Measurements from ENCODE around the gene CNIH2.
A peak's percentile ranks its signal among the peaks of the same experiment; 100 is the strongest.
"Not testable (repeated sequence)": the region's sequence is repeated elsewhere in the genome, so short reads cannot be mapped to it uniquely, and the experiment has no call there.

CNIH2 gene

DNA sequence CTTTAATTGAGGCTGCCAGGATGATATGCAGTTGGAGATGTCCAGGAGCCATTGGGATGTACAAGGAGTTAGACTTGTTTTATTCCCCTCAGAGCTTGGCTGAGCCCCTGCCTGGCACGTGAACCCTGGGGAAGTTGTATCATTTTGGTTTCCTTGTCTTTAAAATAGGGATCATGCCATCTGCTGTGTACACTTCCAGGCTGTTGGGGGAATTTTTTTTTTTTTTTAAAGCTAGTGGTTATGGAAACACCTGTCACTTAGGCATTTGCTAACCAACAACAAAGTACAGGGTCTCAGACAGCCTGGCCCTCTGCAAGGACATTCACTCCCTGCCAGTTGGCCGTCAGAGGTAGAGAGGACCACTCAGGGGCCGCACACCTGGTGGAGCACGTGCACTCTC is 18.0 kb upstream of the CNIH2 start:
- DNase-seq, result peak; percentile 93

DNA sequence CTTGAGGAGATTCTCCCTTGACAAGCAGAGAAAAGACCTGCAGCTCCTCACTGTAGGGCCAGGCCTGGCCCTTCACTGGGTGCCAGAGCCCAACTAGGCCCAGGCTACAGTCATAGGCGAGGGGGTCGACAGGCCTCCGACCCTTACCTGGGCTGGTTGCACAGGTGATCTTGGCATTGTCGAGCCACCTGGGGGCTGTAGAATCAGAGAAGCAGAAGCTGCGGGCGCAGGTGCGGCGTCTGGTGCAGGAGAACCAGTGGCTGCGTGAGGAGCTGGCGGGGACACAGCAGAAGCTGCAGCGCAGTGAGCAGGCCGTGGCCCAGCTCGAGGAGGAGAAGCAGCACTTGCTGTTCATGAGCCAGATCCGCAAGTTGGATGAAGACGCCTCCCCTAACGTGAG is 16.4 kb upstream of the CNIH2 start:
- no peak for DNase-seq

DNA sequence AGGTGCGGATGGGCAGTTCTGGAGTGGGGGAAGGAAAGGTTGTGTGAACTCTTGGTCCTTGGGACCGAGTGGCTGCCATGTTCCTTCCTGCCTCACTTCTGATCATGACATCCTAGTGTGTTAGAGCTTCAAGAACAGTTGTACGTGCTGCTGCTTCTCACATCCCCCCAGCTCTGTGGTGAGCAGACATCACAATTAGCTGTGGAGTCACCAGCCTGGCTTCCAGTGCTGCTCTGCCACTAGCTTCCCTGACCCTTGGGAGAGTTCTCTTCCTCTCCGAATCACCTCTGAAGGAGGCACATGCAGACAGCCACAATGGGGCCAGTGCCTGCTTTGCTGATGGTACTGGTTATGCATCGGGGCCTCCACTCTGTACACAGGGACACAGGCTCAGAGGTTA is 15.8 kb upstream of the CNIH2 start:
- DNase-seq, result no peak

DNA sequence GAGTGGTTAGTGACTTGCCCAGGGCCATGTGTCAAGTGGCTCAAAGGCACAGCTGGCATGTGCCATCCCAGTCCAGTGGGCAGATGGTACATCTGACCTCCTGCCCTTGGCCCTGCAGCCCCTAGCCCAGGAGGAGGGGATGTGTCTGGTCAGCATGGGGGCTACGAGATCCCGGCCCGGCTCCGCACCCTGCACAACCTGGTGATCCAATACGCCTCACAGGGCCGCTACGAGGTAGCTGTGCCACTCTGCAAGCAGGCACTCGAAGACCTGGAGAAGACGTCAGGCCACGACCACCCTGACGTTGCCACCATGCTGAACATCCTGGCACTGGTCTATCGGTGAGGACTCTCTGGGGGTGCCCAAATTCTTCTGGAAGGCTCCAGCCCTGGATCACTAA is 15.3 kb upstream of the CNIH2 start:
- no peak for DNase-seq

DNA sequence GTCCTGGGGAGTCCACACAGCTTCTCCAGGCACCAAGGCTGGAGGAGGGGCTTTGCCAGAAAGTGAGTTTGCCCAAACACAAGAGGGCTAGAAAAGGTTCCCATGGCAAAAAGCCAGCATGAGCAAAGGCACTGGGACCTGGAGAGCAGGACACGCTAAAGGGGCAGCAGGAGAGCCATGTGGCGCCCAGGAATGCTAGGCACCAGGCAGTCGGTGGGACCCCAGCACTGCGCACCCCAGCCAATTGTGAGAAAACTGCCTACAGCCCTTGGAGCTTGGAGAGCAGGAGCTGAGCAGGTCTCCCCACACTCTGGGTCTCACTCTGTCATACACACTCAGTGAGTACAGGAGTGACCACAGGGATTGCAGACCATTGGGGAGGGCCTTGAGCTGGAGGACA is 14.7 kb upstream of the CNIH2 start:
- no peak for DNase-seq

DNA sequence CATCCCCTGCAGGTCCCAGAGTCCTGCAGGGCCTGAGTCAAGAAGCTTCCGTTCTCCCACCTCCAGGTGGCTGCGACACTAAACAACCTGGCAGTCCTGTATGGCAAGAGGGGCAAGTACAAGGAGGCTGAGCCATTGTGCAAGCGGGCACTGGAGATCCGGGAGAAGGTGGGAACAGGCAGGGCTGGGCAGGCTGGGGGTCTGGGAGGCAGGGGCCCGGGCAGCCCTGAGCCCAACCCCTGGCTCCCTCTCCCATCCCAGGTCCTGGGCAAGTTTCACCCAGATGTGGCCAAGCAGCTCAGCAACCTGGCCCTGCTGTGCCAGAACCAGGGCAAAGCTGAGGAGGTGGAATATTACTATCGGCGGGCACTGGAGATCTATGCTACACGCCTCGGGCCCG is 14.2 kb upstream of the CNIH2 start:
- no peak for DNase-seq

DNA sequence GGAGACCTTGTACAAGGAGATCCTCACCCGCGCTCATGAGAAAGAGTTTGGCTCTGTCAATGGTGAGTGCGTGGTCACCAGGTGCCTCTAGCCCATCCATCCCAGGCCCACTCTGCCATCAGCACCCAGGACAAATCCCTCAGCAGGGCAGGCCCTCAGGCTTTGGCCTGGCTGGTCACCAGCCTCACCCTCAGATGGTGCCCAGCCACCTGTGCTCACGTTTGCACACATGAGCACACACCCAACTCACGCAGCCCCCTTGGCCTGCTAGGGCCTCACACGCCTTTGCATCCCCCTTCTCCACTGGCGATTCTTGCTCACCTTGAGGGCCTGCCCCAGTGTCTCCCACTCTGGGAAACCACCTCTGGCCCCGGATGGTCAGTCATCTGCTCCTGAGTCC is 13.6 kb upstream of the CNIH2 start:
- no peak for DNase-seq

DNA sequence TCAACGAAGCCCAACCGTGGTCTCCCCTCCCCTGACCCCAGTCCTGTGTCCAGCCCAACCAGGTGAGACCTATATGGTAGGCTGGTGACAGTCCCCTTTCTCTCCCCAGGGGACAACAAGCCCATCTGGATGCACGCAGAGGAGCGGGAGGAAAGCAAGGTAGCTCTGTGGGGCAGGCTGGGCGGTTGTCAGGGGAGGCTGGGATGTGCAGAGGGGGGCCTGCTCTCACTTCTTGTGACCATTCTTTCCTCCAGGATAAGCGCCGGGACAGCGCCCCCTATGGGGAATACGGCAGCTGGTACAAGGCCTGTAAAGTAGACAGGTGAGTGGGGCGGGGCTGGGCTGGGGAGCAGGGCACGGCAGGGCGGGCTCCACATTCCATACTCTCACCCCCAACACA is 13.1 kb upstream of the CNIH2 start:
- DNase-seq, result no peak

DNA sequence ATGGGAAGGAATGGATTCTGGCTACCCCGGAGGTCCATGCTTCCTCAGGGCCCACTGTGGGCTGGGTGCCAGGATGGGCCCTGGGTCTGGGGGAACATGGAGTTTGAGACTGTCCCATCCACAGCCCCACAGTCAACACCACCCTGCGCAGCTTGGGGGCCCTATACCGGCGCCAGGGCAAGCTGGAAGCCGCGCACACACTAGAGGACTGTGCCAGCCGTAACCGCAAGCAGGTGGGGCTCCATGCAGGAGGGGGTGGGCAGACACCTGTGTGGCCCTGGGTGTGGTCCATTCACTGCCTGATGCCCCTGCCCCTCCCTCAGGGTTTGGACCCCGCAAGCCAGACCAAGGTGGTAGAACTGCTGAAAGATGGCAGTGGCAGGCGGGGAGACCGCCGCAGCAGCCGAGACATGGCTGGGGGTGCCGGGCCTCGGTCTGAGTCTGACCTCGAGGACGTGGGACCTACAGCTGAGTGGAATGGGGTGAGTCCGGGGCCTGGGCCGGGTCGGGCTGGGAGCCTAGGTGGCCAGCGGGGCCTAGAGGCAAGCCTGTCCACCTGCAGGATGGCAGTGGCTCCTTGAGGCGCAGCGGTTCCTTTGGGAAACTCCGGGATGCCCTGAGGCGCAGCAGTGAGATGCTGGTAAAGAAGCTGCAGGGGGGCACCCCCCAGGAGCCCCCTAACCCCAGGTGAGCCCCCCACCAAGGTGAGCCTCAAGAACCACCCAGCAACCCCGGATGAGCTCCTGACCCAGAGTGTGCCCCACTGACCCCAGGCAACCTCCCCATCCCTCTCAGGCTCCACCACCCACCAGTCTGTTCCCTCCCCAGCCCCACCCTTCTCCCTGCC is 12.2 kb upstream of the CNIH2 start:
- no peak for DNase-seq

DNA sequence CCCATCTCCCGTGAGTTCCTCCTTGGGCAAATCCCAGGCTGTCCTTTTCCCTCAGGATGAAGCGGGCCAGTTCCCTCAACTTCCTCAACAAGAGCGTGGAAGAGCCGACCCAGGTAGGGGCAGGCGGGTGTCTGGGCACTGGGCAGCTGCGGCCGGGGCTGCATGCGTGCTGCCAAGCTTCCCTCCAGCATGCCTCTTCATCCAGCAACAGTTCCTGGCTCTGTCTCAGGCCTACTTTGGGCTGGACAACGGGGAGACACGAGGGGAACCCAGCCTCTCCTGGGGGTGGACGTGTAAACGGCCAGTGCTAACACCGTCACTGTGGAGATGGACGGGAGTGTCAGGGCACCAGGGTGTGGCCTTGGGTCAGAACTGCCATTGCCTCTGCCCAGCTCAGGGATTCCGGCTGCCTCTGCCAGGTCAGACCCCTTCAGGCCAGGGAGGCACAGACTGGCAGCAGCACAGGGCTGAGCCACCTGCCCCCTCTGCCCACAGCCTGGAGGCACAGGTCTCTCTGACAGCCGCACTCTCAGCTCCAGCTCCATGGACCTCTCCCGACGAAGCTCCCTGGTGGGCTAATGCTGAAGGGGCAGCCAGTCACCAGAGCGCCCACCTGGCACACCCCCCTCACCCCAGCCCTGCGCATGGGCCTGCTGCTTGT is 11.5 kb upstream of the CNIH2 start:
- no peak for DNase-seq

DNA sequence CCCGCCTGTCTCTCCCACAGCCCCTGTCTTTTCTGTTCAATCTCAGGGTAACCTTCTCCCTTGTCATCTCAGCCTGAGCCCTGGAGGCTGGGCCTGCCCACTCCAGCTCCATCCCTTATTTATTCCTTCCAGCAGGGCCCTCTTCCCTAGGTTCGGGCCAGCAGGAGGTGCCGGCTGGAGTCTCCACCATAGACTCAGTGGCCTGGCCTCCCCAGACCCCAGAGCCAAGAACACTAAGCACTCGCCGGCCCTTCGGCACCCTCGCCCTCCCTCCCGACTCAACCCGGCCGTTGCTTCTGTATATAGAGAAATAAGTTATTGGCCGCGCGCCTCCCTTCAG is 11.0 kb upstream of the CNIH2 start:
- DNase-seq, result no peak

DNA sequence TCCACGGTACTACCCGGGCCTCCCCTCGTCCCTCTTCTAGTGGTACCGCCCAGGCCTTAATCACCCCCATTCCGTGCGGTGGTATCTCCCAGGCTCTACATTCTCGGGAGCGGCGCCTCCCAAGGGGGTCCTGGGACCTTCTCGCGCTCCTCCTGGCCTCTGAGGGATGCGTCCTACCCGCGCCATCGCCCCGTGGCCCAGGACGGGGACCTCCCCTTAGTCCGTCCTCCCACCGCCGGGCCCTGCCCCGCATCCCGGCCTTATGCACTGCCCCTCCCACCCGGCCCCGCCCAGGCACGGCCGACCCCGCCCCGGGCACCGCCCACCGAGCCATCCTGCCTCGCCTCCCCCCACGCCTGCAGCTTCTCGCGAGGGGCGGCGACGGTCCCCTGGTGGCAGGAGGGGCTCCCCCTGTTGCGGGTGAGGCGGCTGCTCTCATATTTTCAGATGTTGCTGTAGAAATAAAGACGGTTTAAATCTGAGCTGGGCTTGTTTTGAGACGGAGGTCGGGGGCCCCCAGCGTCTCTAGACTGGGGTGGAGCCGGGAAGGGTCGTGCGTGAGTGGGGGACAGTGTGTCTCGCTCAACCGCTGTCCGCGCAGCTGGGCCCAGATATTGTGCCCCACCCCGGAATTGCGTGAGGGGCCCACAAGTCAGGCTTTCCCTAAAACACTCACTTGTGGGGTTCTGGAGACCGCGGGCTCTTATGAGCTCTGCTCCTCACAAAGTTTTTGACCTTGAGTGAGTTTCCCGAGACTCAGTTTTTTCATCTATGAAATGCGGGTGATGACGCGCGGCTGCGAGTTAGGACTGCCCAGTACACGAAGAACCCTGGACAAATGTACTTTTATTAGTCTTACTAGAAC is 10.4 kb upstream of the CNIH2 start:
- DNase-seq, result peak; percentile 77

DNA sequence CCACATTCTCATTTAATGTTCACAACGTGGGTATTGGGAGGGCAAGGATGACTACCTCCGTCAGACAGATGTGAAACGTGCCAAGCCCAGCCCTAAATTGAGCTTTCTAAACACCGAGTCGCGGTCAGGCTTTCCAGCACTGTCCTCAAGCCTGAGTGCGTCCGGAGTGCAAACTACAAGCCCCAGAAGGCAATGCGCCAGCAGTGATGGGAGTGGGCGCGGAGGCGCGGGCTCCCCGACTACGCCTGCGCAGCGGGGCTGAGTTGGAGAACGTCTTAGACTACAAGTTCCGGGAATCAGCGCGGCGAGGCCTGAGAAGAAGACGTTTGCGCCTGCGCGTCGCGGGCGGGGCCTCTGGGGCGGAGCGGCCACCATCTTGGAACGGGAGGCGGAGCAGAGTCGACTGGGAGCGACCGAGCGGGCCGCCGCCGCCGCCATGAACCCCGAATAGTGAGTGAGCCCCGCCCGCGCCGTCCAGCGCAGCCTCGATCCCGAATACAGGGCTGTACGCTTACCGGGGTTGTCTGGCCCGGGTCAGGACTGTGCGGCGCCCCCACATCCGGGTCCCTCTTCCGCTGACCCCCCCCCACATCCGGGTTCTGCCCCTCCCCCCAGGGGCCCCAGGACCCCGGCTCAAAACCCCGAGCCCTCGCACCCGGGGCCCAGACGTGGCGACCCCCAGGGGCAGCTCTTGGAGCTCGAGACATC is 9.6 kb upstream of the CNIH2 start, which contains the start of gene RAB1B:
Gene RAB1B (plus strand): TSS at position 396 of the 708 bp plus-strand sequence. CDS start 41 bp downstream, at position 437.
- peak; percentile 99 for DNase-seq

DNA sequence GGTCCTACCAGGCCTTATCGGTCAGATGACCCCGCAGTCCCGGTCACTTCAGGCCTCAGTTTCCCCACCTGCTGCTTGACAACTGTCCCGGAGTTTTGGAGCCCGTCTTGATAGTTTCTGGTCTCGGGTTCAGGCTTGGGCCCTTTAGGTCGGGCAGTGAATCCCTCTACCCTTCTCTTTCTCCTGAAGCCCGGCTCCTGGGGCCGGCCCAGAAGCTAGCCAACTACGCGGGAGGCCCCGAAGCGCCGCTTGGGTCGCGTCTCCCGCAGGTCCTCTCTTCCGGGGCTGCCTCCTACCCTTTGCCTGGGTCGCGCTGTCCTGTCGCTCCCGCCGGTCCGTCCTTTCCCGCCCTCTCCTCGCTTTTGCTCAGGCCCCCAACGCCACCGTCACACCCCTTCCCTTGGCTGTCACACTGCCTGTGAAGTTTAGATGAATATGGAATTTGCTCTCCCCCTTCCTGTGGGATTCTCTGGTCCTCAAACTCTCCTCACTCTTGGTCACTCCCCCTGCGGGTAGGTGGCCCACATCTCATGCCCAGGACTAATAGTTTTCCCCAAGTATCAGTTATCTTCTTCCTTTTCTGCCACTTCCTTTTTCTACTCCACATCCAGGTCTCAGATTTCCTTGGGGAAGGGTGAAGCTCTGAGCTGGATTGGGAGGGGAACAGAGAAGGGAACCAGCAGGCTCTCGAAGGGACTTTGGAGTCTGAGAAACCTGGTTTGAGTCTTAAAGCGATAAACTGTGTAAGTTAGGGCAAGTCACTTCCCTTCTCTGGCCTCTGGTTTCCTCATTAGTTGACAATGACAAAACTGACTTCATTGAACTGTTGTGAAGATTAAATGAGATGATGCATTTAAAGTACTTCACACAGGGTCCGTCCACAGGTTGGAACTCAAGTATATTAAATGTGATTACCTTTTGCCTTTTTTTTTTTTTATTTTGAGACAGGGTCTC is 8.7 kb upstream of the CNIH2 start:
- DNase-seq, result peak; percentile 31

DNA sequence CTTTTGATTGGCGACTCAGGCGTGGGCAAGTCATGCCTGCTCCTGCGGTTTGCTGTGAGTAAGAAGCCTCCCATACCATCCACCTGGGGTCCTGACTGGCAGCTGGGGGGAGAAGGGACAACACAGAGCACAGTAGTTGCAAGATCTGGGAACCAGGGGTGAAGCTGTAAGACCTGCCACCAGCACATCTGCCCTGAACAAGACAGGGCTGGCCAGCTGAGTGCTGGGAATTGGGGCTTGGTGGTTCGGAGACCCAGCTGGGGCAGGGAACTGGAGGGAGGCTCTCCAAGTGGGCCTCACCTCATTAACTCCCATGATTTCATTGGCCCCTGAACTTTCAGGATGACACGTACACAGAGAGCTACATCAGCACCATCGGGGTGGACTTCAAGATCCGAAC is 6.2 kb upstream of the CNIH2 start:
- DNase-seq, result no peak

DNA sequence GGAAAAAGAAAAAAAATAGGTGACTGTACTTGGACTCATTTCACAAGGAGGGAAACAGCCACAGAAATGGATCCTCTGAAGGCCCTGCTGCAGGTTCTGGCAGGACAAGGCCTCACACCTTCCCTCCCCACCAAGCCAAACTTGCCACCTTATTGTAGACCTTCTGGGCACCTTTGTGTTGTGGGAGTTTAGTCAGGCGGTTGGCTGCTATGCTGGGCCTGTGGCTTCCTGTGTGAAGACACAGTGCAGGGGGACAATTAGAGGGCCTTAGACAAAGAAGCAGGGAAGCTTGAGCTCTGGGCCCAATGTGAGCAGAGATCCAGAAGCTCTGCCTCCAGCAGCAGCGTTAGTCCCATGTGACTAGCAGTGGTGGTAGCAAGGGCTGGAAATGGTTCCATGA is 5.4 kb upstream of the CNIH2 start:
- DNase-seq, result no peak

DNA sequence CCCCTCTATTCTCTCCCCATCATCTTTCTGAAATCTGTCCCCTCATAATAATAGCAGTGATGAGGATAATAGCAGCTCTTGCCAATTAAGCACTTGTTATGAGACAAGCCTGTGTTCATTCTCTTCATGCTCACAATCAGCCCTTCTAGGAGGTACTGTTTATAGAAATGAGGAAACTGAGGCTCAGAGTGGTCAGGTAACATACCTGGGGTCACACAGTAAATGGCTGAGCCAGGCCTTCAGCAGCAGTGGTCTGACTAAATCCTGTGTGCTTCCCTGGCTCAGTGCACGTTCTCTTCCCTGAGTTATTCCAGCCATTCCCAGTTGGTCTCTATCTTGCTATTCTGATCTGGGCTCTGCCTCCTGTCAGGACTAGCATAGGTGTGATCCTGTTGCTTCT is 3.8 kb upstream of the CNIH2 start:
- no peak for DNase-seq

DNA sequence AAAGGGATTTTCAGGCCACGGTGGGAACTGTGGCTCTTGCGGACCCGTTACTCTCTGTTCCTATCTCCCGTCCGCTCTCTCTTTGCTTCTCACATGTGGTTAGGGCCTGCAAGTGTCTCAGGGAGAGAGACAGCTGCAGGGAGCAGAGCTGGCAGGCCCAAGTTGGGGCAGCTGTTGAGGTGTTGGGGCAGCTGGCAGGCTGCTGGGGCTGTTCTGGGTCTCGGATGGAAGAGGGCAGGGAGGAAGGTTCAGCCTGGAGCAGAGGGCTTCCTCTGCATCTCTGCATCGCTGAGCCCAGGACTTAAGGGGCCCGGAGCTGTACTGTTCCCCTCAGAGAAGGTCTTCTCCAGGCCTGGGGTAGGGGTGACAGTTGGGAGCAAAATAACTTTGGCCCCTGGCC is 2.6 kb upstream of the CNIH2 start:
- no peak for DNase-seq

DNA sequence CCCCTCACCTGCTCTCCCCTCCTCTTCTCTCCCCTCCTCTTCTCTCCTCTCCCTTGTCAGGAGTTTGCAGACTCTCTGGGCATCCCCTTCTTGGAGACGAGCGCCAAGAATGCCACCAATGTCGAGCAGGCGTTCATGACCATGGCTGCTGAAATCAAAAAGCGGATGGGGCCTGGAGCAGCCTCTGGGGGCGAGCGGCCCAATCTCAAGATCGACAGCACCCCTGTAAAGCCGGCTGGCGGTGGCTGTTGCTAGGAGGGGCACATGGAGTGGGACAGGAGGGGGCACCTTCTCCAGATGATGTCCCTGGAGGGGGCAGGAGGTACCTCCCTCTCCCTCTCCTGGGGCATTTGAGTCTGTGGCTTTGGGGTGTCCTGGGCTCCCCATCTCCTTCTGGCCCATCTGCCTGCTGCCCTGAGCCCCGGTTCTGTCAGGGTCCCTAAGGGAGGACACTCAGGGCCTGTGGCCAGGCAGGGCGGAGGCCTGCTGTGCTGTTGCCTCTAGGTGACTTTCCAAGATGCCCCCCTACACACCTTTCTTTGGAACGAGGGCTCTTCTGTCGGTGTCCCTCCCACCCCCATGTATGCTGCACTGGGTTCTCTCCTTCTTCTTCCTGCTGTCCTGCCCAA is 1.9 kb upstream of the CNIH2 start:
- no peak for DNase-seq

DNA sequence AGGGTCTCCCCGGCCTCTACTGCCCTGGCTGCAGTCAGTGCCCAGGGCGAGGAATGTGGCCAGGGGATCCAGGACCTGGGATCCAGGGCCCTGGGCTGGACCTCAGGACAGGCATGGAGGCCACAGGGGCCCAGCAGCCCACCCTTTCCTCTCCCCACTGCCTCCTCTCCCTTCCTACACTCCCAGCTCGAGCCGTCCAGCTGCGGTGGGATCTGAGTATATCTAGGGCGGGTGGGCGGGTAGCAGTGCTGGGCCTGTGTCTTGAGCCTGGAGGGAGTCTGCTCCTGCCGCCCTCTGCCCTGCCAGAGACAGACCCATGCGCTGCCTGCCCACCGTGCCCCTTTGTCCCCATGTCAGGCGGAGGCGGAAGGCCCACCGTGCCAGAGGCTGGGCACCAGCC is 1.4 kb upstream of the CNIH2 start:
- DNase-seq, result not testable (repeated sequence)

DNA sequence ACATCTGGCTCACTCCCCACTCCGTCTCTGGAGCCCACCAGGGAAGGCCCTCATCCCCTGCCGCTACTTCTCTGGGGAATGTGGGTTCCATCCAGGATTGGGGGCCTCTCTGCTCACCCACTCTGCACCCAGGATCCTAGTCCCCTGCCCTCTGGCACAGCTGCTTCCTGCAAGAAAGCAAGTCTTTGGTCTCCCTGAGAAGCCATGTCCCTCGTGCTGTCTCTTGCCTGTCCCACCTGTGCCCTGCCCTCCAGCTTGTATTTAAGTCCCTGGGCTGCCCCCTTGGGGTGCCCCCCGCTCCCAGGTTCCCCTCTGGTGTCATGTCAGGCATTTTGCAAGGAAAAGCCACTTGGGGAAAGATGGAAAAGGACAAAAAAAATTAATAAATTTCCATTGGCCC is 911 bp upstream of the CNIH2 start:
- not testable (repeated sequence) for DNase-seq
